Hematopoietic multipotent progenitor cell (in vitro differentiated cells): ENCODE measurements around the gene ZNF304. TPM values are rescaled to one million over a fixed set of nuclear protein-coding genes. Genes with fewer than 3 reads are reported as not detected.

Source experiments
- total RNA-seq: library from RNA; depleted of rRNA; stranded (reverse); fragments of >200 nt; gene quantifications from one replicate; pipeline ENCODE4 v1.2.3, GENCODE V29; 2012

The ZNF304 gene
- total RNA-seq, 1 donor: 7.0 TPM

Other genes with a start within 250 kb of the ZNF304 start
- not detected for gene USP29, start 231.3 kb upstream of the ZNF304 start, total RNA-seq
- not detected for gene ZIM3, start 206.1 kb upstream of the ZNF304 start, total RNA-seq
- gene DUXA, start 183.8 kb upstream of the ZNF304 start, total RNA-seq: not detected
- 38.5 TPM for gene ZNF264, start 159.8 kb upstream of the ZNF304 start, total RNA-seq
- 0.54 TPM for gene AURKC, start 120.2 kb upstream of the ZNF304 start, total RNA-seq
- 16.7 TPM for gene ZNF805, start 110.6 kb upstream of the ZNF304 start, total RNA-seq
- gene ZNF460, start 70.8 kb upstream of the ZNF304 start, total RNA-seq: 67.6 TPM
- gene ZNF543, start 30.8 kb upstream of the ZNF304 start, total RNA-seq: 11.8 TPM
- 21.0 TPM for gene TRAPPC2B, start 12.3 kb downstream of the ZNF304 start, total RNA-seq
- gene ZNF547, start 12.3 kb downstream of the ZNF304 start, total RNA-seq: 1.6 TPM
- gene ZNF548, start 38.6 kb downstream of the ZNF304 start, total RNA-seq: 40.7 TPM
- 17.2 TPM for gene ZNF17, start 59.9 kb downstream of the ZNF304 start, total RNA-seq
- 10.8 TPM for gene ZNF749, start 84.1 kb downstream of the ZNF304 start, total RNA-seq
- gene VN1R1, start 105.9 kb downstream of the ZNF304 start, total RNA-seq: 1.3 TPM
- 29.9 TPM for gene ZNF772, start 126.3 kb downstream of the ZNF304 start, total RNA-seq
- 18.6 TPM for gene ZNF419, start 136.5 kb downstream of the ZNF304 start, total RNA-seq
- 21.5 TPM for gene ZNF773, start 148.7 kb downstream of the ZNF304 start, total RNA-seq
- gene ZNF549, start 176.1 kb downstream of the ZNF304 start, total RNA-seq: 5.4 TPM
- gene ZNF550, start 208.6 kb downstream of the ZNF304 start, total RNA-seq: 14.3 TPM
- 4.6 TPM for gene ZNF416, start 227.6 kb downstream of the ZNF304 start, total RNA-seq
- 24.2 TPM for gene ZIK1, start 232.9 kb downstream of the ZNF304 start, total RNA-seq
- gene ZNF530, start 248.6 kb downstream of the ZNF304 start, total RNA-seq: 5.1 TPM